Ovary (tissue), 3 donors: Measurements from ENCODE around the gene TNFSF13.

Experiments
- EP300 ChIP-seq: sonication (generic); formaldehyde crosslinking; IDR thresholded peaks from one replicate; pipeline ENCODE4 v1.6.1; 2017; ENCODE audit warnings: antibody characterized with exemption
- TF ChIP-seq, protein P1 (sequence below), 3 donors: fragments of 450-650 bp in 2 of 3; fragments of 200-600 bp in 1 of 3; IDR thresholded peaks; one replicate each; pipeline versions ENCODE4 v1.5.1 to v1.8.0; 2016 to 2022; ENCODE audit warnings: antibody characterized with exemption in 3 of 3, mild to moderate bottlenecking in 1 of 3
- donor health status: DM: no; HTN: no; CAD: no.

DNA sequence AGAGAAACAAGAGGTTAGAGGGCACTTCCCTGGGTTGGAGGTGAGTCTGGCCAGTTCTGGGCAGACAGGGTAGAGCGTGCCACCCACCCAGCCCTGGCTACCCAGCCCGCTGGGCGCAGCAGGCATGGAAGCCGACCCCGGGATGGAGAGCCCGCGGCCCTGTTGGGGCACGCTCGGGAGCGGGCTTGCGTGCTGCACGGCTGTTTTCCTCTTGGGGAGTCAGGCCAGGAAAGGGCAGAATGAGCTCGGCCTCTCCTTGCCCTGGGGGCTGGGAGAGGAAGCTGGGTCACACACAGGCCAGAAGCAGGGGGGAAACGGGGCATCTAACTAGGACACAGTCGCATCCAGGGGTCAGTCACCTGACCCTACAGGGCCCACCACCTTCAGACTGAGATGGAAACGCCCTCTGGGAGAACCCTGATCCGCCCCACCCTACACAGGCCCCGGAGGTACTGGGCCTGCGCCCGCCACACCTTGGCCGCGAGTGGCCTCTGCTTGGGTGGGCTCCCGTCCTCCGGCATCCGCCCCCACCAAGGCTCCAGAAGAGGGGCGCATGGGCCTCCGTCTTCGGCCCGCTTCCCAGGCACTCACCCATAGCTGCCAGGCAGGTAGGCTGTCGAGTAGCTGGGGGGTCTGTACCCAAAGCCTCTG, 30.1 kb downstream of the TNFSF13 start:
- no peak for TF ChIP-seq EP300
- TF ChIP-seq, protein P1, sequence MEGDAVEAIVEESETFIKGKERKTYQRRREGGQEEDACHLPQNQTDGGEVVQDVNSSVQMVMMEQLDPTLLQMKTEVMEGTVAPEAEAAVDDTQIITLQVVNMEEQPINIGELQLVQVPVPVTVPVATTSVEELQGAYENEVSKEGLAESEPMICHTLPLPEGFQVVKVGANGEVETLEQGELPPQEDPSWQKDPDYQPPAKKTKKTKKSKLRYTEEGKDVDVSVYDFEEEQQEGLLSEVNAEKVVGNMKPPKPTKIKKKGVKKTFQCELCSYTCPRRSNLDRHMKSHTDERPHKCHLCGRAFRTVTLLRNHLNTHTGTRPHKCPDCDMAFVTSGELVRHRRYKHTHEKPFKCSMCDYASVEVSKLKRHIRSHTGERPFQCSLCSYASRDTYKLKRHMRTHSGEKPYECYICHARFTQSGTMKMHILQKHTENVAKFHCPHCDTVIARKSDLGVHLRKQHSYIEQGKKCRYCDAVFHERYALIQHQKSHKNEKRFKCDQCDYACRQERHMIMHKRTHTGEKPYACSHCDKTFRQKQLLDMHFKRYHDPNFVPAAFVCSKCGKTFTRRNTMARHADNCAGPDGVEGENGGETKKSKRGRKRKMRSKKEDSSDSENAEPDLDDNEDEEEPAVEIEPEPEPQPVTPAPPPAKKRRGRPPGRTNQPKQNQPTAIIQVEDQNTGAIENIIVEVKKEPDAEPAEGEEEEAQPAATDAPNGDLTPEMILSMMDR (IDR thresholded peaks at IDR 0.05), result no peak
